PC-3 (cell line): Measurements from ENCODE around the gene CCT6B. TPM values are rescaled to one million over a fixed set of nuclear protein-coding genes. Genes with fewer than 3 reads are reported as not detected.
"Not testable (repeated sequence)": the region's sequence is repeated elsewhere in the genome, so short reads cannot be mapped to it uniquely, and the experiment has no call there.

Source experiments
- ATAC-seq: fragments of 200-7000 bp; cut with Tn5 transposase; 2 replicates; pipeline ENCODE4 v1.9.1; 2020; ENCODE audit warnings: mild to moderate bottlenecking, moderate library complexity
- BruUV-seq: library from RNA; stranded (reverse); fragments of 400-500 nt; replicated peaks from 2 replicates; lab custom pipeline; 2021; lab: Mats Ljungman, UMichigan
- CTCF ChIA-PET: fragments of 300-600 bp; sonication (Branson Sonifier 250); formaldehyde crosslinking; loops from one replicate; lab custom pipeline; 2022; ENCODE audit warnings: antibody characterized with exemption; lab: Charles Lee
- POLR2A ChIA-PET: fragments of 300-600 bp; sonication (Branson Sonifier 250); formaldehyde crosslinking; loops from one replicate; lab custom pipeline; 2022; ENCODE audit warnings: antibody characterized with exemption; ENCODE audit not compliant: unreplicated experiment; lab: Charles Lee
- DNase-seq: peaks from one replicate; pipeline ENCODE4 v3.0.0-alpha.2; 2015
- H2AFZ ChIP-seq: fragments of 300-600 bp; sonication (generic); 2 replicates; pipeline ENCODE4 v1.6.0; 2016; ENCODE audit warnings: antibody characterized with exemption, low read length
- H3F3A ChIP-seq: fragments of 300-600 bp; sonication (generic); one replicate; pipeline ENCODE4 v1.6.0; 2017; ENCODE audit warnings: antibody characterized with exemption, low read length, control low read depth, mild to moderate bottlenecking; ENCODE audit not compliant: unreplicated experiment
- H3K27ac ChIP-seq: fragments of 300-600 bp; sonication (generic); 2 replicates; pipeline ENCODE4 v1.5.1; 2016; ENCODE audit warnings: mild to moderate bottlenecking, low read length
- H3K27me3 ChIP-seq: fragments of 300-600 bp; sonication (generic); 2 replicates; pipeline ENCODE4 v1.6.1; 2016; ENCODE audit warnings: low read length, mixed read lengths
- H3K36me3 ChIP-seq: fragments of 300-600 bp; sonication (generic); 2 replicates; pipeline ENCODE4 v1.6.1; 2016; ENCODE audit warnings: low read depth, mixed run types, low read length, mixed read lengths
- H3K4me1 ChIP-seq: fragments of 300-600 bp; sonication (generic); 2 replicates; pipeline ENCODE4 v1.5.1; 2016; ENCODE audit warnings: low read length; ENCODE audit not compliant: insufficient read depth
- H3K4me2 ChIP-seq: fragments of 300-600 bp; sonication (generic); 2 replicates; pipeline ENCODE4 v1.6.0; 2016; ENCODE audit warnings: low read length
- H3K4me3 ChIP-seq: fragments of 300-600 bp; sonication (generic); 2 replicates; pipeline ENCODE4 v1.5.1; 2016; ENCODE audit warnings: mild to moderate bottlenecking, low read length, mixed read lengths
- H3K79me2 ChIP-seq: fragments of 300-600 bp; sonication (generic); 2 replicates; pipeline ENCODE4 v1.6.1; 2017; ENCODE audit warnings: low read length, mixed read lengths
- H3K9ac ChIP-seq: fragments of 300-600 bp; sonication (generic); 2 replicates; pipeline ENCODE4 v1.6.0; 2016; ENCODE audit warnings: mild to moderate bottlenecking, low read length
- H3K9me2 ChIP-seq: fragments of 300-600 bp; sonication (generic); replicated peaks from 2 replicates; pipeline ENCODE4 v1.6.1; 2016; ENCODE audit warnings: mixed run types, low read length, mixed read lengths
- H3K9me3 ChIP-seq: fragments of 300-600 bp; sonication (generic); 2 replicates; pipeline ENCODE4 v1.6.1; 2016; ENCODE audit warnings: low read length, mixed read lengths
- H4K20me1 ChIP-seq: fragments of 300-600 bp; sonication (generic); 2 replicates; pipeline ENCODE4 v1.6.1; 2016; ENCODE audit warnings: low read length, mixed read lengths
- EZH2 ChIP-seq: fragments of 300-600 bp; sonication (generic); IDR thresholded peaks from one replicate; pipeline ENCODE4 v1.6.1; 2017; ENCODE audit warnings: antibody characterized with exemption, mild to moderate bottlenecking, low read length; ENCODE audit not compliant: unreplicated experiment
- EZH2phosphoT487 ChIP-seq: fragments of 300-600 bp; sonication (generic); IDR thresholded peaks from 2 replicates; pipeline ENCODE4 v1.6.1; 2018; ENCODE audit warnings: mild to moderate bottlenecking, antibody characterized with exemption, low read length, borderline replicate concordance
- intact Hi-C: fragments of 100-400 bp; cut with micrococcal nuclease; formaldehyde crosslinking; loops from 2 replicates; pipeline ENCODE4 v1.9.0; 2023
- total RNA-seq: library from RNA; depleted of rRNA; stranded (reverse); fragments of >200 nt; gene quantifications from 2 replicates; pipeline ENCODE4 v1.2.3, GENCODE V29; 2014
- TF ChIP-seq, protein P1 (sequence below): fragments of 300-600 bp; sonication (generic); conservative IDR thresholded peaks from 2 replicates; pipeline ENCODE4 v1.5.1; 2017; ENCODE audit warnings: antibody characterized with exemption, low read depth, mild to moderate bottlenecking, low read length

CCT6B gene
- total RNA-seq, 1 experiment from 2014 or later, result 0.33 TPM

DNA sequence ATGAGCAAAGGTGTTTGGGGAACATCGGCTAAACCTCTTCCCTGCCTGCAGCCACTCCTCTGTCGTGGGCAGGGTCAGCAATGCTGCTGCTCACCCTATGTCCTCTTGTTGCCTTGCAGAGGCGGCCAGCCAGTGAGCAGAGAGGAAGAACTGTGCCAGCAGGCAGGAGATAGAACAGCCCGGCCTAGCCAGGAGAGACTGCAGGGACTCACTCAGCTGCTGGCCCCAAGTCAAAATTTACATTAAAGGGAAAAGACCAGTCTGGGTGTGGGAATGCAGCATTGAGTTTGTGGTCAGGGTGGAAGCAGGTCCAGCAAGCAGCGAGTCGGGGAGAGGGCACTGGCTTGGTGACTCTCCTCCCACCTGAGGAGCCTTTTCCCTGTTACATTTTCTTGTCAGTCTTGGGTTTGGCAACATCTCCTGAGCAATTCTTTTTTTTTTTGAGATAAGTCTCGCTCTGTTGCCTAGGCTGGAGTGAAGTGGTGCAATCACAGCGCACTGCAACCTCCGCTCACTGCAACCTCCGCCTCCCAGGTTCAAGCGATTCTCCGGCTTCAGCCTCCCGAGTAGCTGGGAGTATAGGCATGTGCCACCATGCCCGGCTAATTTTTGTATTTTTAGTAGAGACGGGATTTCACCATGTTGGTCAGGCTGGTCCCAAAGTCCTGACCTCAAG lies 41.8 kb upstream of the CCT6B start:
- peak; percentile 64 for DNase-seq
- no TSS peak for BruUV-seq
- CTCF ChIA-PET, result interaction anchor here (0.6 kb wide), 1 partner anchor 80 kb away, joined by 3 read pairs; no protein-coding TSS in a partner anchor

DNA sequence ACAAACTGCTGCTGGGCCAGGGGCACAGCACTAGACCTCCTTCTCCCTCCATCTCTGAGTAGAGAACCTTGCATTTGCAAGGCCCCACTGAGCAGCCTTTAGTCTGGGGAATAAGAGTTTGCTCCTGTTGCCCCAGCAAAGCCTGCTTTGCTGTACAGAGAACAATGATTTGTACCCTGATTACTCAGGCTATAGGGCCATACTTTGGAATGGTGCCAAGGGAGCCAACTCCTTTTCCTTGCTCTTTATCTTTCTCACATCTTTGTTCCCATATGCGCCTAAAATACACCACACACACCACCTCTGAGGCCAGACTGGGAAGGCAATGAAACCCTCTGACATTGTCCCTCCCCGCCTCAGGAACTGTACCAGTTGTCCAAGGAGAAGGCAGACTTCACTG lies 40.3 kb upstream of the CCT6B start:
- POLR2A ChIA-PET, result no interaction called here
- H3K36me3 ChIP-seq, result peaks cover 18% of the 10 kb centered on the region
- no TSS peak for BruUV-seq
- no peak overlapping the region for H3K4me2 ChIP-seq
- CTCF ChIA-PET, result no interaction called here
- TF ChIP-seq, protein P1, sequence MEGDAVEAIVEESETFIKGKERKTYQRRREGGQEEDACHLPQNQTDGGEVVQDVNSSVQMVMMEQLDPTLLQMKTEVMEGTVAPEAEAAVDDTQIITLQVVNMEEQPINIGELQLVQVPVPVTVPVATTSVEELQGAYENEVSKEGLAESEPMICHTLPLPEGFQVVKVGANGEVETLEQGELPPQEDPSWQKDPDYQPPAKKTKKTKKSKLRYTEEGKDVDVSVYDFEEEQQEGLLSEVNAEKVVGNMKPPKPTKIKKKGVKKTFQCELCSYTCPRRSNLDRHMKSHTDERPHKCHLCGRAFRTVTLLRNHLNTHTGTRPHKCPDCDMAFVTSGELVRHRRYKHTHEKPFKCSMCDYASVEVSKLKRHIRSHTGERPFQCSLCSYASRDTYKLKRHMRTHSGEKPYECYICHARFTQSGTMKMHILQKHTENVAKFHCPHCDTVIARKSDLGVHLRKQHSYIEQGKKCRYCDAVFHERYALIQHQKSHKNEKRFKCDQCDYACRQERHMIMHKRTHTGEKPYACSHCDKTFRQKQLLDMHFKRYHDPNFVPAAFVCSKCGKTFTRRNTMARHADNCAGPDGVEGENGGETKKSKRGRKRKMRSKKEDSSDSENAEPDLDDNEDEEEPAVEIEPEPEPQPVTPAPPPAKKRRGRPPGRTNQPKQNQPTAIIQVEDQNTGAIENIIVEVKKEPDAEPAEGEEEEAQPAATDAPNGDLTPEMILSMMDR, result no peak
- TF ChIP-seq EZH2phosphoT487 (no peak), EZH2 (no peak)
- H3K9ac ChIP-seq, result no peak overlapping the region
- no peaks in the 10 kb centered on the region for H3K27me3 ChIP-seq
- H3K4me3 ChIP-seq, result no peak overlapping the region
- H3K79me2 ChIP-seq, result no peaks in the 10 kb centered on the region
- intact Hi-C loops, result no loop called here
- no peak for ATAC-seq
- H4K20me1 ChIP-seq, result no peaks in the 10 kb centered on the region
- H3K9me2 ChIP-seq, result no peaks in the 10 kb centered on the region
- DNase-seq, result peak; percentile 25
- H2AFZ ChIP-seq, result no peak overlapping the region
- H3K4me1 ChIP-seq, result peaks cover 13% of the 10 kb centered on the region
- no peaks in the 10 kb centered on the region for H3K9me3 ChIP-seq
- no peak overlapping the region for H3K27ac ChIP-seq
- H3F3A ChIP-seq, result no peaks in the 10 kb centered on the region

More for the DNA sequence above, 41.8 kb upstream of the CCT6B start:
- Histone ChIP-seq H3K36me3 (peaks cover 14% of the 10 kb centered on the region), H3F3A (no peaks in the 10 kb centered on the region), H3K9ac (no peak overlapping the region), H3K4me1 (peaks cover 13% of the 10 kb centered on the region), H4K20me1 (no peaks in the 10 kb centered on the region), H3K27me3 (no peaks in the 10 kb centered on the region), H3K9me3 (no peaks in the 10 kb centered on the region), H2AFZ (no peak overlapping the region), H3K4me3 (no peak overlapping the region), H3K9me2 (no peaks in the 10 kb centered on the region), H3K4me2 (no peak overlapping the region), H3K27ac (0 out of 2 replicates have a peak overlapping the region, but pooled peaks have one; percentile 17), H3K79me2 (no peaks in the 10 kb centered on the region)
- TF ChIP-seq EZH2, result no peak
- no peak for TF ChIP-seq EZH2phosphoT487
- TF ChIP-seq, protein P1, result no peak
- intact Hi-C loops, result no loop called here
- POLR2A ChIA-PET, result no interaction called here
- ATAC-seq, result peak; percentile 76

DNA sequence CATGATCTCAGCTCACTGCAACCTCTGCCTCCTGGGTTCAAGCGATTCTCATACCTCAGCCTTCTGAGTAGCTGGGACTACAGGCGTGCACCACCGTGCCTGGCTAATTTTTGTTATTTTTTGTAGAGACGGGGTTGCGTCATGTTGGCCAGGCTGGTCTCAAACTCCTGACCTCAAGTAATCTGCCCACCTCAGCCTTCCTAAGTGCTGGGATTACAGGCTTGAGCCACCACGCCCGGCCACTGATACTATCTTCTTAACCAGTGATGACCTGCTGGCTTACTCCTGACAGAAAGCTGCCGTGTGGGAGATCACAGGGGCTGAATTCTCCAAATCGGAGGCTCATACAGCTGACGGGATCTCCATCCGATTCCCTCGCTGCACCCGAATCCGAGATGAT lies 39.7 kb upstream of the CCT6B start:
- Histone ChIP-seq H3K36me3 (peaks cover 18% of the 10 kb centered on the region), H3K4me1 (peaks cover 13% of the 10 kb centered on the region)
- intact Hi-C loops, CTCF ChIA-PET, DNase-seq, H3K4me2 ChIP-seq, H3F3A ChIP-seq, H4K20me1 ChIP-seq, H3K4me3 ChIP-seq, H3K27me3 ChIP-seq, ATAC-seq, BruUV-seq, H3K27ac ChIP-seq, H3K9me2 ChIP-seq, H3K9ac ChIP-seq, H2AFZ ChIP-seq, H3K9me3 ChIP-seq, H3K79me2 ChIP-seq: not testable (repeated sequence)
- POLR2A ChIA-PET, result interaction anchor here (0.5 kb wide), 1 partner anchor 80 kb away, joined by 4 read pairs; no protein-coding TSS in a partner anchor
